ENCODE measurements around the gene TSPAN9.

- TF ChIP-seq CTCF (IDR thresholded peaks at IDR 0.05): no peak
- no peak for TF ChIP-seq EZH2phosphoT487 (IDR thresholded peaks at IDR 0.05)
These were observed 96.7 kb downstream of the TSPAN9 start for GRCh38 chr12:3173912-3174311.
